Measurements from ENCODE around the gene BRAT1.

The BRAT1 gene

GRCh38 chr7:2583798-2584580 is 28.7 kb upstream of the BRAT1 start:
- DNase-seq (ENCODE audit: low spot score), result no peak
- no peak for TF ChIP-seq CTCF (IDR thresholded peaks at IDR 0.05; ENCODE audit: extremely low read depth, missing control alignments)

- DNase-seq (ENCODE audit: low spot score), result no peak
- no peak for TF ChIP-seq CTCF (IDR thresholded peaks at IDR 0.05; ENCODE audit: extremely low read depth, missing control alignments)
These were observed 26.8 kb upstream of the BRAT1 start for GRCh38 chr7:2582006-2582735.

- DNase-seq (ENCODE audit: low spot score), result no peak
- no peak for TF ChIP-seq CTCF (IDR thresholded peaks at IDR 0.05; ENCODE audit: extremely low read depth, missing control alignments)
These were observed 25.3 kb upstream of the BRAT1 start for GRCh38 chr7:2580636-2581035.

- DNase-seq (ENCODE audit: low spot score), result no peak
- TF ChIP-seq CTCF (IDR thresholded peaks at IDR 0.05; ENCODE audit: extremely low read depth, missing control alignments), result no peak
These were observed 22.8 kb upstream of the BRAT1 start for GRCh38 chr7:2577914-2578680.

- no peak for TF ChIP-seq CTCF (IDR thresholded peaks at IDR 0.05; ENCODE audit: extremely low read depth, missing control alignments)
These were observed 21.6 kb upstream of the BRAT1 start for GRCh38 chr7:2576742-2577491.

GRCh38 chr7:2575733-2576340 is 20.5 kb upstream of the BRAT1 start:
- TF ChIP-seq CTCF (IDR thresholded peaks at IDR 0.05; ENCODE audit: extremely low read depth, missing control alignments), result no peak
- DNase-seq (ENCODE audit: low spot score), result no peak

More at GRCh38 chr7:2576742-2577491, 21.6 kb upstream of the BRAT1 start:
- DNase-seq (ENCODE audit: low spot score), result no peak
